ENCODE data around the gene CAP1.
"Not testable (repeated sequence)": the region's sequence is repeated elsewhere in the genome, so short reads cannot be mapped to it uniquely, and the experiment has no call there.

Gene CAP1

DNA sequence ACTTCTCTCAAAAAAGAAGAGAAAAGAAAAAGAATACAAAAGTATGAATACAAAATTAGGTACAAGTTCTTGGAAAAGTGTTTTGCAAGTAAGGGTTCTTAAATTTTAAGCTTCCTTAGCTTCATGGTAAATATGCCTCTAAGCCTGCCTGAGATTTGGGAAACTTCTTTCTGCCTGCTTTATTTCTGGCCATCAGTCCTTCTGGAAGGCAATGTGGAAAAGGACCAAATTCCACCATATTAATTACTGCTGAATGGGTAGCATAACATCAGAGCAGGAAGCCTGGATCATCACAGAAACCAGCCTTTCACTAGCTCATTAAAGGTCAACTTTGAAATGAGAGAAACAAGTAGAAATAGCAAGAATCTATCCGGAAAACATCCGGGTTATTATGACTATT lies 39.1 kb upstream of the CAP1 start:
- DNase-seq (ENCODE audit: low read depth, low spot score) = no peak
- ChIA-PET POLR2A (no interaction called here), CTCF (interaction anchor here (0.8 to 1.8 kb wide), 4 partner anchors 10 to 99 kb away, joined by 3 to 8 read pairs (median 4); no protein-coding TSS in a partner anchor)
- TF ChIP-seq, protein P1, sequence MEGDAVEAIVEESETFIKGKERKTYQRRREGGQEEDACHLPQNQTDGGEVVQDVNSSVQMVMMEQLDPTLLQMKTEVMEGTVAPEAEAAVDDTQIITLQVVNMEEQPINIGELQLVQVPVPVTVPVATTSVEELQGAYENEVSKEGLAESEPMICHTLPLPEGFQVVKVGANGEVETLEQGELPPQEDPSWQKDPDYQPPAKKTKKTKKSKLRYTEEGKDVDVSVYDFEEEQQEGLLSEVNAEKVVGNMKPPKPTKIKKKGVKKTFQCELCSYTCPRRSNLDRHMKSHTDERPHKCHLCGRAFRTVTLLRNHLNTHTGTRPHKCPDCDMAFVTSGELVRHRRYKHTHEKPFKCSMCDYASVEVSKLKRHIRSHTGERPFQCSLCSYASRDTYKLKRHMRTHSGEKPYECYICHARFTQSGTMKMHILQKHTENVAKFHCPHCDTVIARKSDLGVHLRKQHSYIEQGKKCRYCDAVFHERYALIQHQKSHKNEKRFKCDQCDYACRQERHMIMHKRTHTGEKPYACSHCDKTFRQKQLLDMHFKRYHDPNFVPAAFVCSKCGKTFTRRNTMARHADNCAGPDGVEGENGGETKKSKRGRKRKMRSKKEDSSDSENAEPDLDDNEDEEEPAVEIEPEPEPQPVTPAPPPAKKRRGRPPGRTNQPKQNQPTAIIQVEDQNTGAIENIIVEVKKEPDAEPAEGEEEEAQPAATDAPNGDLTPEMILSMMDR (IDR thresholded peaks at IDR 0.05; ENCODE audit: insufficient read depth, low read length, missing control alignments) = no peak
- H3K4me3 ChIP-seq (ENCODE audit: low read depth, low read length) = no peak overlapping the region

DNA sequence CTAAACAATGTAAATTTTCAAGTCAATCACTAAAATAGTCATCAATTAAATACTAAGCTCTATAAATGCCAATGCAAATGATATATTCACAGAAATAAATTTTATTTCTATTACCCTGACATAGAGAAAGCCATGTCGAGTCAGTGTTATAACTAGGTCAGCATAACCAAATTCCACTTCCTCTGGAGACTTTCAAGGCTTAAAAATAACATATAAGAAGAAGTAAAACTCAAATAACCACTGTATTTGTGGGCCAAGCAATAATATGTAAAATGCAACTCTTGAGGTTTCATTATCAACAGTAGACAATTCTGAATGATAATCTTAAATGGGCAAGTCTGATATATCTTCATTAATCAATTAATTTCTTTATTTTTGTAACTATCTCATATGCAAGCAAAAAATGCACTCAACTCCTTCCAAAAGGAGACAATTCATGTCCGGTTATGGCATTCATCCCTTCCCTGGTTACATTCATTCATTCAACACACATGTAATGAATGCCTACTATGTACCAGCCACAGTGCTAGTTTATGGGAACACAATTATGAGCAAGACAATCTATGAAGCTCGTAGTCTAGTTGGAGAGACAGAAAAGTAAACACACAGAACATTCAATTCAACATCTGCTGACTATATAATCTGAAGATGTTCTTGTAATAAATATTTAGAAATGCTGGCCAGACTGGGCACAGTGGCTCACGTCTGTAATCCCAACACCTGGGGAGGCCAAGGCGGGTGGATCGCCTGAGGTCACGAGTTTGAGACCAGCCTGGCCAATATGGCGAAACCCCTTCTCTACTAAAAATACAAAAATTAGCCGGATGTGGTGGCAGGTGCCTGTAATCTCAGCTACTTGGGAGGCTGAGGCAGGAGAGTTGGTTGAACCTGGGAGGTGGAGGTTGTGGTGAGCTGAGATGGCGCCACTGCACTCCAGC lies 37.1 kb upstream of the CAP1 start:
- TF ChIP-seq, protein P1 (IDR thresholded peaks at IDR 0.05; ENCODE audit: insufficient read depth, low read length, missing control alignments) = no peak
- ChIA-PET CTCF (interaction anchor here (0.9 to 2.3 kb wide), 4 partner anchors 29 to 32 kb away, joined by 3 to 8 read pairs (median 6); no protein-coding TSS in a partner anchor), POLR2A (no interaction called here)
- no peak overlapping the region for H3K4me3 ChIP-seq (ENCODE audit: low read depth, low read length)
- DNase-seq (ENCODE audit: low read depth, low spot score) = no peak

DNA sequence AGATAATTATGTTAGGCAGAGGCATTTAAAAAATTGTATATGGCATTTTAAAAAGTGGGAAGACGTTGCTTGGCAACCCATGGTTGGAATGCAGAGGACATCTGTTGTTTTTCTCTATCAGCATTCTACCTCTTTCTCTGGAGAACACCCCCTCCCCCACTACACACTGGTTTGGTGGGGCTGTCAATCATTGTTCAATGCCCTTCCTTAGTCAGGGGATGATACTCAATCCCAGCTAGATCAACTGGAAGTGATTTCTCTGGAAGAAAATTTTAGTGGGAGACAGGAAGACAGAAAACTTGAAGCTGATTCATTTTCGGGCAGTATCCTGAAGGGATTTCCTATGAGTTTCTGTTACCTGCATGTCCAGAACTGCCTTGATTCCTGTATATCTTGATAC lies 35.7 kb upstream of the CAP1 start:
- ChIA-PET CTCF (interaction anchor here (0.8 to 1.4 kb wide), 4 partner anchors 19 to 31 kb away, joined by 3 to 8 read pairs (median 4); no protein-coding TSS in a partner anchor), POLR2A (no interaction called here)
- DNase-seq (ENCODE audit: low read depth, low spot score) = no peak
- TF ChIP-seq, protein P1 (IDR thresholded peaks at IDR 0.05; ENCODE audit: insufficient read depth, low read length, missing control alignments) = no peak
- H3K4me3 ChIP-seq (ENCODE audit: low read depth, low read length) = no peak overlapping the region

DNA sequence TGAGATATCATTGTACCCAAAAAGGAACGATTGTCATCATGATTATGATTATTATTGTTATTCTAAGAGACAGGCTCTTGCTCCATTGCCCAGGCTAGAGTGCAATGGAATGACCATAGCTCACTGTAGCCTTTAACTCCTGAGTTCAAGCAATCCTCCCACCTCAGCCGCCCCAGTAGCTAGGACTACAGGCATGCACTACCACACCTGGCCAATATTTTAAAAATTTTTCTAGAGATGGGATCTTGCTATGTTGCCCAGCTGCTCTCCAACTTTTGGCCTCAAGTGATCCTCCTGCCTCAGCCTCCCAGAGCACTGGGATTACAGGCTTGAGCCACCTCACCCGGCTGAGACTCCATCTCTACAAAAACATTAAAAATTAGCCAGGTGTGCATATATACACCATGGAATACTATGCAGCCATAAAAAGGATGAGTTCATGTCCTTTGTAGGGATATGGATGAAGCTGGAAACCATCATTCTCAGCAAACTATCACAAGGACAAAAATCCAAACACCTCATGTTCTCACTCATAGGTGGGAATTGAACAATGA lies 33.0 kb upstream of the CAP1 start:
- CTCF ChIA-PET = interaction anchor here (1.0 kb wide), 1 partner anchor 25 kb away, joined by 3 read pairs; no protein-coding TSS in a partner anchor
- H3K4me3 ChIP-seq (ENCODE audit: low read depth, low read length); DNase-seq (ENCODE audit: low read depth, low spot score); POLR2A ChIA-PET: not testable (repeated sequence)

DNA sequence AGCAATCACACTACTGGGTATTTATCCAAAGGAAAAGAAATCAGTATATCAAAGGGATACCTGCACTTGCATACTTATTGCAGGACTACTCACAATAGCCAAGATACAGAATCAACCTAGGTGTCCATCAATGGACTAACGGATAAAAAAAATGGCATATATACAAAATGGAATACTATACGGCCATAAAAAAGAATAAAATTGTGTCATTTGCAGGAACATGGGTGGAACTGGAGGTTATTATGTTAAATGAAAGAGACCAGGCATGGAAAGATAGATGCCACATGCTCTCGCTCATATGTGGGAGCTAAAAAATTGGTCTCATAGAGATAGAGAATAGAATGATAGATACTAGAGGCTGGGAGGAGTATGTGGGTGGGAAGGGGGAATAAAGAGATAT lies 29.3 kb upstream of the CAP1 start:
- no peak for DNase-seq (ENCODE audit: low read depth, low spot score)
- ChIA-PET CTCF (interaction anchor here (0.8 to 1.3 kb wide), 3 partner anchors 9 to 37 kb away, joined by 3 to 6 read pairs (median 3); no protein-coding TSS in a partner anchor), POLR2A (no interaction called here)
- TF ChIP-seq, protein P1 (IDR thresholded peaks at IDR 0.05; ENCODE audit: insufficient read depth, low read length, missing control alignments) = no peak
- no peak overlapping the region for H3K4me3 ChIP-seq (ENCODE audit: low read depth, low read length)

DNA sequence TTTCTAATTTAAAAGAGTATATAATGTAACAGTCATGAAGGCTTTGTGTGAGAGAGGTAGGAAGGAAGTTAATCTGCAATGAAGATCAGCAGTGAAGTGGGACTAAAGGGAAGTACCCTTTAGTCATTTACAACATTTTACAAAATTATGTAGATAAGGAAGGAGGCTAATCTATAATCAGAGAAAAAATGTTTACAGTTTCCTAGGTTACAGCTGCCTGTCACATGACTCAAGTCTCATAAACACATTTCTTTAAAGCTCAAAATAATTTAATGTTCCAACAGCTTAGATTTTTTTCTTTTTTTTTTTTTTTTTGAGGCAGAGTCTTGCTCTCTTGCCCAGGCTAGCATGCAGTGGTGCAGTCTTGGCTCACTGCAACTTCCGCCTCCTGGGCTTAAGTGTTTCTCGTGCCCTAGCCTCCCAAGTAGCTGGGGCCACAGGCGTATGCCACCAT lies 26.2 kb upstream of the CAP1 start:
- ChIA-PET POLR2A (interaction anchor here (1.3 kb wide), 1 partner anchor 27 kb away, joined by 3 read pairs; no protein-coding TSS in a partner anchor), CTCF (interaction anchor here (0.8 to 7.6 kb wide), 5 partner anchors 17 to 356 kb away, joined by 3 to 81 read pairs (median 10); partner anchors contain the start of gene MYCL)
- TF ChIP-seq, protein P1 (IDR thresholded peaks at IDR 0.05; ENCODE audit: insufficient read depth, low read length, missing control alignments) = no peak
- no peak for DNase-seq (ENCODE audit: low read depth, low spot score)
- no peak overlapping the region for H3K4me3 ChIP-seq (ENCODE audit: low read depth, low read length)
